Stimulated activated CD8-positive, alpha-beta memory T cell treated with anti-CD3 and anti-CD28 coated beads, Interleukin-15, amount 100 ng/mL, for 24 hours (primary cell): Measurements from ENCODE around the gene NDRG4.

Experiments
- DNase-seq: peaks from one replicate; pipeline ENCODE4 v3.0.0-alpha.2; 2020; ENCODE audit warnings: low read depth

The NDRG4 gene

GRCh38 chr16:58494981-58495520, 4.9 kb upstream of the NDRG4 start:
- no peak for DNase-seq

GRCh38 chr16:58495521-58496331, 4.2 kb upstream of the NDRG4 start:
- DNase-seq = no peak

DNA sequence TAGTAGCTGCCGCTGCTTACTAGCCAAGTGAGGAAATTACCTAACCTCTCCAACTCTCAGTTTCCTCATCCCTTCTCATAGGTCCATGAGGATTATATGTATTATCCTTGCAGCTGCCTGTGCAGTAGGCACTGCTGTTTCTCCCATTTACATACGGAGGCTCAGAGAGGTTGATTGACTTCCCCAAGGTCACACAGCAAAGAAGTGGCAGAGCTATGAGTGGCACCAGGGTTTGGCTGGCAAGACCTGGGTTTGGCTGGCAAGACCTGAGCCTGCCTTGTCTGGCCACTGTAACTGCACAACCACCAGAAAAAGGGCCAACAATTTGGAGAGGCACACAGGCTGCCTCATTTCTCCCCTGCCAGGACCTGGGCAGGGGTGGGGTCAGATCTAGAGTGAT, 2.5 kb upstream of the NDRG4 start:
- no peak for DNase-seq

GRCh38 chr16:58497935-58498334, 2.0 kb upstream of the NDRG4 start:
- no peak for DNase-seq

DNA sequence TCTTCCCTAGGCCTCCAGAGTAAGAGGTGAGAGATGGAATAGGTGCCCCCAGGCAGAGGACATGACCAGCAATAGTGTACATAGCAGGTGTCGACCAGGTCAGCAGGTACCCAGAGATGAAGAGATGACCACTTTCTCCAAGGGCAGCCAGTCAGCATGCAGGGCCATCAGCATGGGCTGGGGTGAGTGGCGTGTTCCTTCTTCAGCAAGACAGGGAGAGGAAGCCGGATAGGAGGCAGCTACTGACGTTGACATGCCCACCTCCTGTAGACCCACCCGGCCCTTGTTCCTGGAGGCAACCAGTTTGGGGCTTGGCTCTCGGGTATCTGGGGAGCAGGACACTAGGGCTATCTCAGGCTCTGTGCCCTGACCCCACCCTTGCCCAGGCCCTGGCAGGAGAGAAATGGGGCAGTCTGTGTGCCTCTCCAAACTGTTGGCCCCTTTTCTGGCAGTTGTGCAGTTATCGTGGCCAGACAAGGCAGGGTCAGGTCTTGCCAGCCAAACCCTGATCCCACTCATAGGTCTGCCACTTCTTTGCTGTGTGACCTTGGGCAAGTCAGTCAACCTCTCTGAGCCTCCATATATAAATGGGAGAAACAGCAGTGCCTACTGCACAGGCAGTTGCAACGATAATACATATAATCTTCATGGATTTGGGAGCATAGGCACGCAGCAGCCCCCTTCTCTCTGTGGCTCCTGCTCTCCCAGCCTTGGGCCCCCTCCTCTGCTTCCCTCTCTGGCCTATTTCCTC, 1.4 kb upstream of the NDRG4 start:
- DNase-seq = no peak

DNA sequence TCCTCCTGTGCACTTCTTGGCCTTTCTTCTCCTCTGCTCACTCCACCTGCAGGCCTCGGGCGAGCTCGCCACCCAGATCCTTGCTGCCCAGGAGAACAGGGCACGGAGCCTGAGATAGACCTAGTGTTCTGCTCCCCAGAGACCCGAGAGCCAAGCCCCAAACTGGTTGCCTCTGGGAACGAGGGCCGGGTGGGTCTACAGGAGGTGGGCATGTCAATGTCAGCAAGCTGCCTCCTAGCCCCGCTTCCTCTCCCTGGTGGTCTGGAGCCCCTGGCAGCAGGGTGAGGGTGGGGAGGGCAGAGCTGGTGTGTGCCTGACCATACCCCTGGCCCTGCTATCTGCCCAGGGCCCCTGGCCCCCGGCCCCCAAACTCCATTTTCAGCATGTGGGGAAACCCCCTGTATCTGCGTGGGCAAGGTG, 841 bp upstream of the NDRG4 start:
- DNase-seq = no peak

DNA sequence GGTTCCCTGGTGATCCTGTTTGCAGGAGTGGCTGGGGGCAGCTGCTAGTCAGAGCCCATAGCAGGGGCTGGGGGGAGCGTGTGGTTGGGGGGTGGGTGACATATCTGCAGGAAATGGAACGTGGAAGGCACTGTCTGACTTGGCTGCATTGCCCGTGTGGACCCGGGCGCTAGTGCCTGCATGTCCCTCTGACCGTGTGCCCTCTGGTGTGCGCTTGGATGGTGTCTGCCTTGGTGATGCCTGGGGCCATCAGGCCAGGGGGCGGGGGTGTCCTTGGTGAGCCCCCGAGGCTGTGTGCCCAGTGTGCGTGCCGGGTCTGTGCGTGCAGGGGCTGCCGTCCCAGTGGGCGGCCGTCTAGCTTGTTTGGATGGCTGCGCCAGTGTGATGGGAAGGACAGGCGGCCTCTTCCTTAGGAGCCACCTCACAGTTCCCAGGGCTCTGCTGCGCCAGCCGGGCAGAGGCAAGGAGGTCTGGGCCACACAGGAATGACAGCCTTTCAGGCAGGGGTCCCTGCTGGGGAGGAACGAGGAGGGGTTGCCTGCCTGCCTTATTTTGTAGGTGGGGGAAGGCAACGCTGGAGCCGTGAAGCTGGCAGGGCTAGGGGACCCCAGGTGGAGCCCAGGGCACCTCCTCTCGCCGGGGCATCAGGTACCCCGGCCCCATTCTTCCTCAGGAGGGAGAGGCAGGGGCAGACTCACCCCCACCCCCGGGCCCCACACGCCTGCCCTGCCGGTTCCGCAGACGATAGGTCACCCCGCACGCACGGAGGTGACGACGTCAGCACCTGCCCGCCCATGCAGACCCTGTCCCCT, 693 bp downstream of the NDRG4 start:
- no peak for DNase-seq

GRCh38 chr16:58501242-58502131, 1.5 kb downstream of the NDRG4 start:
- no peak for DNase-seq

- DNase-seq = no peak
These were observed 2.4 kb downstream of the NDRG4 start for GRCh38 chr16:58502217-58502921.

DNA sequence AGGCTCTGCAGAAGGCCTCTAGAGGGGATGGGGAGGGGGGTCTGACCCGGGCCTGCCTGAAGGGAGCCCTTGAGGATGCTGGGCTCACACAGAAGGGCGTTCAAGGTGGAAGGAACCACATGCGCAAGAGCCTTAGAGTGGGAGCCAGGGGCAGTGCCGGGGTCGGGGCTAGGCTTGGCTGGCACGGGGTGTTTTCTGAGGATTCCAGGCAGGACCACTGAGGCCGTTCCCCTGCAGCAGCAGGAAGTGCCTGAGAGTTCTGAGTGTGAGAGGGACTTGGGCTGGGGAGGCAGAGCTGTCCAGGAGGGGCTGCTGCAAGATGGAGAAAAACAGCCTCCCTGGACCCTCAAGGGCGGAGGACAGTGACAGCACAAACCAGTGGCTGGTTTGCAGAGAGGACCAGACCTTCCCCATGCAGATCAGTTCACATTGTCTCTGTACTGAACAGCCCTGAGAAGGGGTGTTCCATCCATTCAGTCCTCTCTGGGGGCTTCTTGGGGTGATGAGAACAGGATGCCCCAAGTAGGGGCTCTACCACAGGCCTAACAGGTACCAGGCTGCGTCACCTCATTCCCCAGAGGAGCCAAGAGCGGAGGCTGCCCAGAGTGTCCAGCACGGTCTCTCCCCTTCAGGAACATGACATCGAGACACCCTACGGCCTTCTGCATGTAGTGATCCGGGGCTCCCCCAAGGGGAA, 3.4 kb downstream of the NDRG4 start:
- DNase-seq = no peak

- no peak for DNase-seq
These were observed 4.1 kb downstream of the NDRG4 start for GRCh38 chr16:58503863-58504688.

- no peak for DNase-seq
These were observed 6.6 kb downstream of the NDRG4 start for GRCh38 chr16:58506241-58507194.

DNA sequence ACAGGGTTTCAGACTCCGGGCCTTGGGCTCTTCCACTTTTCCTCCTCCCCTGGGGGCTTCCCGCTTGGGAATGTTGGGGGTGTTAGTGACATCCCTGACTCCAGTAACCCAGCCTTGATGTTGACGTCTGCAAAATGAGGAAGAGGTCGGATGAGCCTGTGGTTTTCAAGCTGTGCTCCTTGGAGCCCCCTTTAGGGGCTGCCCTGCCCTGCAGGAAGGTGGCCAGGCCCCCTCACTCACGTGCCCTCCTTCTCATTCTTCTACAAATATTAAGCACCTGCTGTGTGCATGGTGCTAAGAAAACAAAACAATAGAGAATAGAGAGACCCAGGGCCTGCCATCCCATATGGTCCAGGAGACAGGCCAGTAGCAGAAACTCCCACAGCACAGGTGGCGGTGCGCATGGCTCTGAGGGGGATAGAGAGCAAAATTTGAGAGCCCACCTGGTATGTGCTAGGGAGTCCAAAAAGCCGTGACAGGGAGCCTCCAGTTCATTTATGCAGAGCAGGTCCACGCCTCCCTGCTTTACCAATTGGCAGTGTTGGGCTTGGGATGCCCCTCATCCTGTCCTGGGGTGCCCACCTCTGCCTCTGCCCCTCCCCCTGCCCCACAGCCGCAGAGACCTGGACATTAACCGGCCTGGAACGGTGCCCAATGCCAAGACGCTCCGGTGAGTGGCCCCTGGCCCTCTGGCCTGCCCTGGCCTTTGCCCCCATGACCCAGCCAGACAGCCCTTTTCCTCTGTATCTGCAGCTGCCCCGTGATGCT, 7.4 kb downstream of the NDRG4 start:
- no peak for DNase-seq

DNA sequence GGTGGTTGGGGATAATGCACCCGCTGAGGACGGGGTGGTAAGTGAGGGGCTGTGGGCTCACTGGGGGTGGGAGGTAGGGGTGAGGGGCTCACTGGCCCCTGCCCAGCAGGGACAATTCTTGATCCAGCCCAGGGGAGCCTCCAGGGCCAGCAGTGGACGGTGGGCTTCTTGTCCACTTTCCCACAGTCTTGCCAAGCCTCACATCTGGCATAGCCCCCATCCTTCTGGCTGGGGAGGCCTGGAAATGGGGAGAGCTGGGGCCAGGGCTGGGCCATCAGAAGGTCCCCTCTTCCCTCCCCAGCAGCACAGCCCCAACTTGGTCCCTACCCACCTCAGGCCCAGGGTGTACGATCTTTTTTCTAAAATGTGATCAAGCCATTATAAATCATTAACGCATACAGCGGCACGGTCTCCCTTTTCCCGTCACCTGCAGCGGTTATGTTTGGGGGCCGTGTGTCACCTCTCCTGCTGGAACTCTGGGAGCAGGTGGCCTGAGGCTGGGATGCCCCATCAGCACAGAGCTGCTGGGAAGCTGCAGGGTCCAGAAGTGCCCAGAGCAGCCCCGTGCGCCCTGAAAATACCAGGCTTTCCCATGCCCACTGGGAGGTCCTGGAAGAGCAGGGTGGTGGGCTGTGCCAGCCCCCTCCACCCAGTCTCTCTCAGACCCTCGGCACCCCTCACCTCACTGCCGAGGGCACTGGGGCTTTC, 8.2 kb downstream of the NDRG4 start:
- DNase-seq = no peak

DNA sequence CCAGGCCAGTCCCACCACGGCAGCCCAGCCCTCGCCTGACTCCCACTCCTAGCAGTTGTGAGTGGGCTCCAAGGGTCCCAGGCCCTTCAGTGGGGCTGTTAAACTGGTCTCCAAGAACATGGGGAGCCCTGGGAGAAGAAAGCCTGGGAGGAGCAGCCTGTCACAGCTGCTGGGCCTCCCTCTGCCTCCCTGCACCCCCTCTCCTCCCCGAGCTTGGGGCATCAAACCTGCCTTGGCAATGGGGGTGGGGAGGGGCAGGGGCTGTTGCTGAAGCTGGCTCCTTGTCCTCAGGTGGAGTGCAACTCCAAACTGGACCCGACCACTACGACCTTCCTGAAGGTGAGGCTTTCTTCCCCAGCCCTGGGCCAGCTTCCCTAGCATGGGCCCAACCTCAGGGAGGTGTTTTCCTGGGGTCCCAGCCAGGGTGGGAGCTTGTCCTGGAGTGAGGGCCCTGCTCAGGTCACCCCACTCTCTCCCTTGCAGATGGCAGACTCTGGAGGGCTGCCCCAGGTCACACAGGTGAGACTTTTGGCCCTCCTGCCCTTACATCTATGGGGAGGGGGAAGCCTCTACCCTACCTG, 8.8 kb downstream of the NDRG4 start:
- DNase-seq = no peak
